Epidermal melanocyte (primary cell): ENCODE results near the gene KAT5.
"Not testable (repeated sequence)": the region's sequence is repeated elsewhere in the genome, so short reads cannot be mapped to it uniquely, and the experiment has no call there.

Experiments
- DNase-seq: peaks from one replicate; pipeline ENCODE4 v3.0.0; 2011; ENCODE audit warnings: low spot score; ENCODE audit not compliant: insufficient read length

Gene KAT5

GRCh38 chr11:65711785-65712632 lies at the start of gene KAT5:
KAT5 (plus strand) TSS chr11:65712252; CDS start chr11:65712268, 16 bp downstream.
- peak; percentile 86 for DNase-seq

GRCh38 chr11:65662799-65663638 lies 49.0 kb upstream of the KAT5 start, which contains the start of gene RELA:
RELA (minus strand) TSS chr11:65662916; CDS start chr11:65662832, 84 bp downstream.
- DNase-seq = peak; percentile 84

- no peak for DNase-seq
Observed at GRCh38 chr11:65663639-65664200, 48.3 kb upstream of the KAT5 start.

- no peak for DNase-seq
Observed at GRCh38 chr11:65672180-65672860, 39.7 kb upstream of the KAT5 start.

- no peak for DNase-seq
Observed at GRCh38 chr11:65672982-65673381, 39.1 kb upstream of the KAT5 start.

GRCh38 chr11:65680192-65680743 lies 31.8 kb upstream of the KAT5 start:
- no peak for DNase-seq

- DNase-seq = not testable (repeated sequence)
Observed at GRCh38 chr11:65683480-65683879, 28.6 kb upstream of the KAT5 start.

- DNase-seq = no peak
Observed at GRCh38 chr11:65685981-65686380, 26.1 kb upstream of the KAT5 start.

- DNase-seq = not testable (repeated sequence)
Observed at GRCh38 chr11:65691847-65692246, 20.2 kb upstream of the KAT5 start.

GRCh38 chr11:65692367-65692766 lies 19.7 kb upstream of the KAT5 start:
- DNase-seq = no peak

- no peak for DNase-seq
Observed at GRCh38 chr11:65695459-65696241, 16.4 kb upstream of the KAT5 start.

- DNase-seq = no peak
Observed at GRCh38 chr11:65696802-65697552, 15.1 kb upstream of the KAT5 start.

- no peak for DNase-seq
Observed at GRCh38 chr11:65698205-65698604, 13.8 kb upstream of the KAT5 start.

GRCh38 chr11:65699306-65699705 lies 12.7 kb upstream of the KAT5 start:
- DNase-seq = no peak

- DNase-seq = no peak
Observed at GRCh38 chr11:65700399-65700798, 11.7 kb upstream of the KAT5 start.

GRCh38 chr11:65701686-65702085 lies 10.4 kb upstream of the KAT5 start:
- no peak for DNase-seq

GRCh38 chr11:65703846-65704245 lies 8.2 kb upstream of the KAT5 start:
- DNase-seq = no peak

- DNase-seq = not testable (repeated sequence)
Observed at GRCh38 chr11:65706303-65706763, 5.7 kb upstream of the KAT5 start.

- DNase-seq = not testable (repeated sequence)
Observed at GRCh38 chr11:65707002-65707401, 5.0 kb upstream of the KAT5 start.
